Rectal smooth muscle tissue (tissue), 1 donor: Measurements from ENCODE around the gene QSOX2.
"Not testable (repeated sequence)": the region's sequence is repeated elsewhere in the genome, so short reads cannot be mapped to it uniquely, and the experiment has no call there.

Source experiments
- H3K27ac ChIP-seq: one replicate; pipeline ENCODE4 v1.7.0; 2013; ENCODE audit warnings: low read depth, low read length, inconsistent platforms
- H3K27me3 ChIP-seq: one replicate; pipeline ENCODE4 v1.7.0; 2013; ENCODE audit warnings: low read length; ENCODE audit not compliant: control insufficient read depth, insufficient read depth
- H3K36me3 ChIP-seq: one replicate; pipeline ENCODE4 v1.7.0; 2013; ENCODE audit warnings: low read length; ENCODE audit not compliant: control insufficient read depth, insufficient read depth
- H3K4me1 ChIP-seq: one replicate; pipeline ENCODE4 v1.7.0; 2013; ENCODE audit warnings: low read length; ENCODE audit not compliant: control insufficient read depth, insufficient read depth
- H3K4me3 ChIP-seq: one replicate; pipeline ENCODE4 v1.7.0; 2013; ENCODE audit warnings: low read length
- H3K9ac ChIP-seq: one replicate; pipeline ENCODE4 v1.7.0; 2013; ENCODE audit warnings: low read length

QSOX2 gene

DNA sequence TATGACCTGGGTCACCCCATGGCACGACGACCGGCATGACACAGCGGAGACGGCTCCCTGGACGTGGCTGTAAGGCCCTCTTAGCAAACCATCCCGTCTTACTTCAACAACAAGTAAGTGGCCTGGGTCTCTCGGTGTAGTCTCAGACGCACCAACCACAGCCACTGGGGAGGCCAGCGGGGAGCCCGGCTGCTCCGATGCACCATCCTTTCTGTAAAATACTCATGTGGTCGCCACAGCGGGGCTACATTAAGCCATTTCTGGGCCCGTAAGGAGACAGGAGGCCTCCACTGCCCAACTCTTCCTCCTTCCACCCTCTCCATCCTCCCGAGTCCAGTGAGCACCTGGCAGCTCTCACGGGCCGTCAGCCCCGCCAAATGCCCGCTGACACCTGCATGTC is 4.7 kb downstream of the QSOX2 start:
- Histone ChIP-seq H3K36me3 (no peaks in the 10 kb centered on the region), H3K4me1 (peaks cover 7% of the 10 kb centered on the region), H3K4me3 (no peak overlapping the region), H3K9ac (no peak overlapping the region), H3K27ac (no peak overlapping the region), H3K27me3 (no peaks in the 10 kb centered on the region)

GRCh38 chr9:136239983-136240330 is 5.7 kb downstream of the QSOX2 start:
- Histone ChIP-seq H3K4me1 (peaks cover 6% of the 10 kb centered on the region), H3K27ac (no peak overlapping the region), H3K9ac (no peak overlapping the region), H3K27me3 (no peaks in the 10 kb centered on the region), H3K36me3 (no peaks in the 10 kb centered on the region), H3K4me3 (no peak overlapping the region)

- Histone ChIP-seq H3K4me3 (no peak overlapping the region), H3K27ac (no peak overlapping the region), H3K9ac (no peak overlapping the region), H3K27me3 (no peaks in the 10 kb centered on the region), H3K4me1 (peaks cover under 1% of the 10 kb centered on the region), H3K36me3 (no peaks in the 10 kb centered on the region)
Measured at GRCh38 chr9:136239135-136239982, 6.3 kb downstream of the QSOX2 start.

DNA sequence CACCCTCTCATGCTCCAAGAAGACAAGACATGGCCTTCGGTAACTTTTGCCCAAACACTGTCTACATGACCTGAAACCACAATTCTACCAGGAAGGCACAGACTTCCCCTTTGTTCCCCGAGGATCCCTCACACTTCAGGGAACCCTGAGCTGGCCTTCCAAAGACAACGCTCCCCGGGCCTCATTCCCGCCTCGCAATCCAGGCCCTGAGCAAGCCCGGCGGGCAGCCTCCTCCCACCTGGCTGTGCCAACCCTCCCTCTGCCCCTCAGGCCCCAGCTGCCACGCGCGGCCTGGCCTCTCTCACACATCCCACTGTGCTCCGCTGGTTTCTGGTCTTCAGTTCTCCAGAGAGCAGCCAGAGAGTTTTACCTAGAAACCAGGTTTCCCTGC is 7.3 kb downstream of the QSOX2 start:
- no peak overlapping the region for H3K27ac ChIP-seq
- H3K36me3 ChIP-seq: peaks cover 4% of the 10 kb centered on the region

GRCh38 chr9:136237486-136238341 is 7.9 kb downstream of the QSOX2 start:
- Histone ChIP-seq H3K27ac (no peak overlapping the region), H3K9ac (no peak overlapping the region), H3K4me1 (no peaks in the 10 kb centered on the region), H3K27me3 (no peaks in the 10 kb centered on the region), H3K4me3 (no peak overlapping the region), H3K36me3 (peaks cover 4% of the 10 kb centered on the region)

More for the DNA sequence above, 7.3 kb downstream of the QSOX2 start:
- Histone ChIP-seq H3K4me1 (no peaks in the 10 kb centered on the region), H3K4me3 (no peak overlapping the region), H3K9ac (no peak overlapping the region), H3K27me3 (no peaks in the 10 kb centered on the region)

- H3K9ac ChIP-seq, H3K36me3 ChIP-seq, H3K27ac ChIP-seq, H3K4me1 ChIP-seq, H3K4me3 ChIP-seq, H3K27me3 ChIP-seq: not testable (repeated sequence)
Measured at GRCh38 chr9:136236471-136237410, 8.9 kb downstream of the QSOX2 start.

DNA sequence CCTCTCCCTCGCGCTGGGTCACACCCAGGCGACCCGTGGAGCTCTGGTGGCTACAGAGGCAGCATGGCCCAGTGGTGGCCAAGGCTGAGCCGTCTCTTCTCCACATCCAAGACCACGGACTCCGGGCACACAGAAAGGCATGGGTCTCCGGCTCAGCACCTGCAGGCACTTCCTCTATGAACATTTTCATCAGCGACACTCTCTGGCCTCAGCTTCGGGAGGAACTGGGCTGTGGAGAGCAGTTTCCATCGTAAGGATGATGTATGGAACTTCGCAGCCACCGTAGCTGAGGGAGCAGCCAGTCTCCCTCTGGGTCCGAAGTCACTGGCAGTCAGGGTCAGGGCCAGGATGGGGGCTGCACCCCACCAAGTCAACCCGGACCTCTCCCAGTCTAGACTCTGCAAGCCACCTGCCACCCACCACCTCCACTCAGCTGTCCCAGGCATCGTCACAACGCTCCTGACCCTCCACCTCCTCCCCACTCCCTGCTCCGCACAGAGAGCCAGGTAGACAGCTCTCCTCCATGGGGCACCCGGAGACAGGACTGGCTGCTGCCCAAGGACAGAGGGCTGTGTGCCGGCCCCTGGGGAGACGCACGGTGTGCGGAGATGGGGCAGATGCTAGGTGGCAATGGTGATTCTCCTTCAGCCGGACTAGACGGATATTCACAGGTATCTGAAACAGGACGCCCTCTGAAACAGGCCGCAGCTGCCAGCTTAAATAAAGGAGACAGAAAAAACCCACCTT is 9.7 kb downstream of the QSOX2 start:
- Histone ChIP-seq H3K27me3 (no peaks in the 10 kb centered on the region), H3K27ac (no peak overlapping the region), H3K4me3 (no peak overlapping the region), H3K9ac (no peak overlapping the region), H3K4me1 (no peaks in the 10 kb centered on the region), H3K36me3 (peaks cover 4% of the 10 kb centered on the region)

- Histone ChIP-seq H3K4me3 (no peak overlapping the region), H3K4me1 (no peaks in the 10 kb centered on the region), H3K9ac (no peak overlapping the region), H3K27me3 (no peaks in the 10 kb centered on the region), H3K27ac (no peak overlapping the region), H3K36me3 (peaks cover 4% of the 10 kb centered on the region)
Measured at GRCh38 chr9:136235171-136235570, 10.4 kb downstream of the QSOX2 start.

DNA sequence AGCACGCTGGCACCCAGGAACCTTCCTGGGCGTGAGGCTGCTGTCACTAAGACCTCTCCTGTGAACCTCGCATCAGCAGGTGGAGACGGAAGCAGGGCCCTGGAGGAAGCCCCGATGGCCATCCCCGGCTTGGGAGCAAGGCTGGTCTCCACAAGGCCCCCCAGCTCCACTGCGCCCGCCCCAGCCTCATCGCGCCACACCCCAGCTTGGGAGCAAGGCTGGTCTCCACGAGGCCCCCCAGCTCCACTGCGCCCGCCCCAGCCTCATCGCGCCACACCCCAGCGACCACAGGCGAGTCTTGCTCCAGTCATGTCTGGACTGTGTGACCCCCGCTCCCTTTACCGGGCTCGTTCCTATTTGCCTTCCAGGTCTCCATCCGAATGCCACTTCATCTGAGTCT is 11.0 kb downstream of the QSOX2 start:
- no peak overlapping the region for H3K4me3 ChIP-seq
- H3K9ac ChIP-seq: no peak overlapping the region
- no peak overlapping the region for H3K27ac ChIP-seq
- H3K36me3 ChIP-seq: peaks cover 4% of the 10 kb centered on the region
- no peaks in the 10 kb centered on the region for H3K4me1 ChIP-seq
- H3K27me3 ChIP-seq: no peaks in the 10 kb centered on the region

DNA sequence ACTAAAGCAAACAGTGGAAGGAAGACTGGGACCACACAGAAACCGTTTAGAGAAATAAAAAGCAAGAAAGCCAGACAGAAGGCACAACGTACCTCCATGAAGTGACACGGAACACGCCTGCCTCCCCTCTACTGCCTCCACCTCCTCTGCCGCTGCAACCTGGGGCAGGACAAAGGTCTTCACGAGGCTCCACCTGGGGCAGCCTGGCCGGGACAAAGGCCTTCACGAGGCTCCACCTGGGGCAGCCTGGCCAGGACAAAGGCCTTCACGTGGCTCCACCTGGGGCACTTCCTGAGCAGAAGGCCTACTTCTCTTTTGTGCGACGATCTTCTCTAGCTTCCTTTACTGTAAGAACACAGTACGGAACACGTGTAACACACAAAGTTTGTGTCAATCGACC is 11.7 kb downstream of the QSOX2 start:
- Histone ChIP-seq H3K36me3 (peaks cover 4% of the 10 kb centered on the region), H3K27ac (no peak overlapping the region), H3K4me1 (no peaks in the 10 kb centered on the region), H3K4me3 (no peak overlapping the region), H3K9ac (no peak overlapping the region), H3K27me3 (no peaks in the 10 kb centered on the region)

DNA sequence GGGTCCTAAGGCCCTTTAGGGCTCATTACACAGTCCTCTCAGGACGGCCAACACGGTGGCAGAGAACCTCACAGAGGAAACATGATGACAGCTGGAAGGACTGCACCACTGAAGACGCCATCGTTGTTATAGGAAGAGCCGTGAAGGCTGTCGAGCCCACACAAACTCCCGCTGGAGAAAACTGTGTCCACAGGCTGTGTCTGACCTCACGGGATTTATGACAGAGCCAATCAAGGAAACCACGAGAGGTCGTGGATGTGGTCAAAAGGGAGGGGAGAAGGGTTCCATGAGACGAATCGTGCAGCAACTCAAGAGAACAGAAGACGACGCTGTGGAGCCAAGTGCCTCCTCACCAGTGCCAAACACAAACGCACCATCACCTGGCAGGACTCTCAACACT is 12.2 kb downstream of the QSOX2 start:
- peaks cover 4% of the 10 kb centered on the region for H3K36me3 ChIP-seq
- H3K27ac ChIP-seq: no peak overlapping the region
- H3K4me3 ChIP-seq: no peak overlapping the region
- no peaks in the 10 kb centered on the region for H3K4me1 ChIP-seq
- H3K9ac ChIP-seq: no peak overlapping the region
- no peaks in the 10 kb centered on the region for H3K27me3 ChIP-seq
